Mesenteric fat pad (tissue), 1 donor: ENCODE data around the gene C5orf63. TPM values are rescaled to one million over a fixed set of nuclear protein-coding genes. Genes with fewer than 3 reads are reported as not detected.
"Not testable (repeated sequence)": the region's sequence is repeated elsewhere in the genome, so short reads cannot be mapped to it uniquely, and the experiment has no call there.

Source experiments
- DNase-seq: peaks from one replicate; pipeline ENCODE4 v3.0.0-alpha.2; 2020; ENCODE audit warnings: low spot score
- total RNA-seq: library from RNA; stranded (reverse); fragmentation: NEBNext Ultra II Directional; extraction: Animal tissue kit (Norgen Biotek cat#: 25700); gene quantifications from one replicate; pipeline ENCODE4 v1.2.1, GENCODE V29; 2021
- donor health status: DM: yes; HTN: yes; CAD: no.

Gene C5orf63
- total RNA-seq, 1 donor from 2014 or later: 5.4 TPM

GRCh38 chr5:127076315-127077129, 3.2 kb upstream of the C5orf63 start:
- DNase-seq: no peak

GRCh38 chr5:127074466-127074865, 1.2 kb upstream of the C5orf63 start:
- DNase-seq: no peak

GRCh38 chr5:127070243-127070642, 3.1 kb downstream of the C5orf63 start:
- no peak for DNase-seq

- DNase-seq: no peak
Measured at GRCh38 chr5:127068493-127069214, 4.6 kb downstream of the C5orf63 start.

GRCh38 chr5:127066721-127067120, 6.6 kb downstream of the C5orf63 start:
- no peak for DNase-seq

- no peak for DNase-seq
Measured at GRCh38 chr5:127064253-127064840, 9.0 kb downstream of the C5orf63 start.

- no peak for DNase-seq
Measured at GRCh38 chr5:127063257-127063913, 9.9 kb downstream of the C5orf63 start.

GRCh38 chr5:127061956-127062355, 11.3 kb downstream of the C5orf63 start:
- no peak for DNase-seq

GRCh38 chr5:127061537-127061936, 11.8 kb downstream of the C5orf63 start:
- DNase-seq: no peak

GRCh38 chr5:127060470-127060985, 12.8 kb downstream of the C5orf63 start:
- DNase-seq: no peak

GRCh38 chr5:127056896-127057295, 16.4 kb downstream of the C5orf63 start:
- no peak for DNase-seq

- DNase-seq: no peak
Measured at GRCh38 chr5:127055880-127056653, 17.2 kb downstream of the C5orf63 start.

GRCh38 chr5:127053551-127053950, 19.8 kb downstream of the C5orf63 start:
- DNase-seq: not testable (repeated sequence)

- no peak for DNase-seq
Measured at GRCh38 chr5:127053049-127053448, 20.3 kb downstream of the C5orf63 start.

GRCh38 chr5:127051591-127051990, 21.7 kb downstream of the C5orf63 start:
- DNase-seq: no peak

GRCh38 chr5:127046343-127047072, 26.8 kb downstream of the C5orf63 start:
- DNase-seq: no peak

GRCh38 chr5:127042593-127042992, 30.7 kb downstream of the C5orf63 start:
- no peak for DNase-seq

- no peak for DNase-seq
Measured at GRCh38 chr5:127041571-127041970, 31.7 kb downstream of the C5orf63 start.

- no peak for DNase-seq
Measured at GRCh38 chr5:127040796-127041520, 32.3 kb downstream of the C5orf63 start.
